ENCODE results near the gene S1PR5. TPM values are rescaled to one million over a fixed set of nuclear protein-coding genes. Genes with fewer than 3 reads are reported as not detected.

The S1PR5 gene
- total and polyA plus RNA-seq, 10 of the 15 experiments (the other 5 are each of a cell fraction or from before 2014, with no cell fraction given) = 0.04 TPM; not detected in 9

- TF ChIP-seq E4F1 (IDR thresholded peaks at IDR 0.05; ENCODE audit: borderline replicate concordance, partially characterized antibody) (no peak), ZNF207 (IDR thresholded peaks at IDR 0.05; ENCODE audit: borderline replicate concordance) (0 out of 2 replicates have a peak, but pooled peaks have one; percentile 62), BACH1 (IDR thresholded peaks at IDR 0.05; ENCODE audit: borderline replicate concordance) (peak; percentile 69; the same call in 1 of the 2 replicates), MAX (IDR thresholded peaks at IDR 0.05; ENCODE audit: low read depth, low read length) (no peak), SKIL (IDR thresholded peaks at IDR 0.05; ENCODE audit: low read depth, poor library complexity, severe bottlenecking) (no peak), STAT1 (conservative IDR thresholded peaks at IDR 0.05) (0 out of 2 replicates have a peak, but pooled peaks have one; percentile 62), SMAD5 (IDR thresholded peaks at IDR 0.05; ENCODE audit: low read depth) (no peak), STAT3 (IDR thresholded peaks at IDR 0.05; ENCODE audit: low read depth, low read length) (no peak), EP300 (IDR thresholded peaks at IDR 0.05; ENCODE audit: borderline replicate concordance in 1 of 2, control insufficient read depth in 1 of 2, low read depth in 2 of 2, low read length in 2 of 2) (no peak), ZNF217 (IDR thresholded peaks at IDR 0.05) (peak; percentile 30; the same call in 1 of the 2 replicates), ATF3 (IDR thresholded peaks at IDR 0.05; ENCODE audit: borderline replicate concordance, extremely low read depth, low read depth, low read length) (no peak), LARP7 (IDR thresholded peaks at IDR 0.05) (peak; percentile 96), TCF3 (IDR thresholded peaks at IDR 0.05; ENCODE audit: borderline replicate concordance, insufficient read depth, low read depth, low read length) (0 out of 2 replicates have a peak, but pooled peaks have one; percentile 53), POLR2A (IDR thresholded peaks at IDR 0.05; ENCODE audit: low read depth, low read length) (peak; percentile 95), SMARCA5 (IDR thresholded peaks at IDR 0.05) (peak; percentile 67; the same call in 1 of the 2 replicates), RUNX3 (IDR thresholded peaks at IDR 0.05; ENCODE audit: low read length) (0 out of 2 replicates have a peak, but pooled peaks have one; percentile 12), RELB (IDR thresholded peaks at IDR 0.05; ENCODE audit: low read depth) (no peak), TCF12 (IDR thresholded peaks at IDR 0.05; ENCODE audit: low read depth, low read length) (0 out of 2 replicates have a peak, but pooled peaks have one; percentile 52), NKRF (conservative IDR thresholded peaks at IDR 0.05) (peak; percentile 87), RB1 (IDR thresholded peaks at IDR 0.05; ENCODE audit: borderline replicate concordance) (peak; percentile 66; the same call in 1 of the 2 replicates)
Measured at GRCh38 chr19:10543420-10544241, 26.4 kb upstream of the S1PR5 start, which contains the start of gene ATG4D (continued).

All from GM12878 (cell line).